Ammon's horn (tissue), 1 donor: ENCODE data around the gene CCDC74B.
"Not testable (repeated sequence)": the region's sequence is repeated elsewhere in the genome, so short reads cannot be mapped to it uniquely, and the experiment has no call there.

Experiments used
- DNase-seq: peaks from one replicate; pipeline ENCODE4 v3.0.0-alpha.2; 2016; ENCODE audit warnings: low spot score

Gene CCDC74B

DNA sequence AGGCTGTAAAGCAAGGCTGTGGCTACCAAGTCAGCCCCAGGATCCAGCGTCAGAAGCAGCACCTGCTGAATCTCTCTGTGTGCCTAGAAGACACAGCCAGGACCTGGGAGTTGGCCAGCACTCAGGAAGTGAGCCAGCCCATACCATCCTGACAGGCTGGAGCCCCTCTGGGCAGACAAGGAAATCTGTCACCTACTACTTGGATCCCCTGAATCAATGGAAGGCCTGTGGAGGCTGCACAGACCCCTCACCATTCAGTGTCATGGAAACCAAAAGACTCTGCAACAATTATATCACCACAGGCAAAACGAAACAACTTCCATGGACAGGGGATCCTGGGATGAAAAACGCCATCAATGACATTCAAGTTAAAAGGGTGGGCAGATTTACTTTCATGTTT, 21.7 kb upstream of the CCDC74B start:
- not testable (repeated sequence) for DNase-seq

DNA sequence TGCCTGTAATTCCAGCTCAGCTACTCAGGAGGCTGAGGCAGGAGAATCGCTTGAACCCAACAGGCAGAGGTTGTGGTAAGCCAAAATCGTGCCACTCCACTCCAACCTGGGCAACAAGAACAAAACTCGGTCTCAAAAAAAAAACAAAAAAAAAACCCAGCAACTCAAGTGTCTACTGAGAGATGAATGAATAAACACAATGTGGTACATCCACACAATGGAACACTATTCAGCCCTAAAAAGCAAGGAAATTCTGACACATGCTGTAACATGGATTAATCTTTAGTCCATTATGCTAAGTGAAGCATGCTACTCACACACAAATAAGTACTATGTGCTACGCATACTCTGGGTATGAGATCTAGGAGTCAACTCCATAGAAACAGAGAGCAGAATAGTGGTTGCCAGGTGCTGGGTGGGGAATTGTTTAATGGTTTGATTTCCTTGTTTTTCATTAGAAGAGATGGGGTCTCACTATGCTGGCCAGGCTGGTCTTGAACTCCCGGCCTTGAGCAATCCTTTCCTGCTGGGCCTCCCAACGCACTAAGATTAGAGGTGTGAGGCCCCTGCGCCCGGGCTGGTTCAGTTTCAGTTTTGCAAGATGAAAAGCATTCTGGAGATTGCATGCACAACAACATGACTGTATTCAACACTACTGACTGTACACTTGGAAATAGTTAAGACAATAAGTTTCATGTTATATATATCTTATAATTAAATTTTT, 20.5 kb upstream of the CCDC74B start:
- no peak for DNase-seq

DNA sequence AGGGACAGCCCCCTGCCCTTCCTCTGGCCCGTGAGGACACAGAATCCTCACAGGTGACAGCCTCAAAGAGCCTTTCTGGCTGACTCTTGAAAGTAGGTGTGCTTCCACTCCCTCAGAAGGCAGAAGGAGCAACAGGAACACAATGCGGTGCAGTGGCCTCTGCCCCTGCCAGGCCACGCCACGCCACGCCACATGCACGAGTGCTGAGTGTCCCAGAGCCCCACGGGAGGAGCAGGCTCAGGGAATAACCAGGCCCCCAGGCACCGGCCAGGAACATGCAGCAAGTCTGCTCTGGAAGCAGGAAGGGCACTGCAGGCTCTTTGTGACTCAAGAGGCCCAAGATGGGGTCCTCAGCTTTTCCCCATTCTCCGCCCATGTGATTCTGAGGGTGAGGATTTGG, 18.1 kb upstream of the CCDC74B start:
- DNase-seq: no peak

DNA sequence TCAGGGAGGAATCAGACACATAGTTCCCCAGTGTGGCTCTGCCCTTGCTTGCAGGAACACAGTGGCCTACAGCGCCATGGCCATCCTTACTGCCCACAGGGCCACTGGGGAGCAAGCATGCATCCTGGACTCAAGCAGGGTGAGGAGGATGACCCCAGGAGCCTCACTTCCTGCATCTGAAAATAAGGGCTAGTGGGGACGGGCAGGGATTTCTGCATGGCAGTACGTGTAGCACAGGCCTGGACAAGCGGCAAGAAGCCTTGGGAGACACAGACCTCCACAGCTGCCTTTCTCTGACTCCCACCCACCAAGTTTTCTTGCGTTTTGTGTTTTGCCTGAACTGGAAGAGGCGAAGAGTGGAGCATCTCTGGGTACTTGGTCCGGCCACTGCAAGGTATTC, 17.6 kb upstream of the CCDC74B start:
- not testable (repeated sequence) for DNase-seq

DNA sequence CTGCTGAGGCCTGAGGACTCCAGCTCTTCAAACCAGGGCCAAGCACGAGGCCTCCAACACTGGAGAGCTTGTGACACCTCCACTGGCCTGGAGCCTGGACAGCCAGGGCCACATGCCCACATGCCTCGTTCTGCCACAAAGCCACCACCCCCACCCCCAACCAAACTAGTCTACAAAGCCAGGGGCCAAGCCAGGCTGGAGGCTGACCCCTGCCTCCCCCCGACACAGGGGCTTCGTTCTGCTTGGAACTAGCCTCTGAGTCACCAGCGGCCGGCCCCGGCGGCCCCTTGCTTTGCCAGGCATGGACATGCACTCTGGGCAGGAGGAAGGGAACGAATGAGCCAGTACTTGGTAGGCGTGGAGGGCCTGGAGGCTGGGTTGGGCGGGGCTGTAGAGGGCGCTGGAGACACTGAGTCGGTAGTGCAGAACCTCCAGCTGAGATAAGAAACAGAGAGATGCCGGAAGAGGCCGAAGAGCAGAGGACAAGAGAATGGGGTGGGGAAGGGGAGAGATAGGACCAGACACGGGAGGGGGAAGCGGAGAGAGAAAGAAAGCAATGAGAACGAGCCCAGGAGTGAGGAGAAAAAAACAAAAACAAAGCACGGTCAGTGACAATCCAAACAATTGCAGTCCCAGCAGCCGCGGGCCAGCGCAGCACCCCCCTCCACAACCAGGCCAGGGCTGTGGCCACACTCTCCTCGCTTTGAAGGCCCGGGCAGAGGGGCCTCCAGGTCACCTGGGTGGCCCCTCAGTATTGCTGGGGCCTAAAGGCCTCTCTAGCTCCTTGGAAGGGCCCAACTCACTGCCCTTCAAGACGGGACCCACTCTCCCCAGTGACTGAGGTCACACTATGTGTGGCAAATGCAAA, 16.2 kb upstream of the CCDC74B start:
- not testable (repeated sequence) for DNase-seq

DNA sequence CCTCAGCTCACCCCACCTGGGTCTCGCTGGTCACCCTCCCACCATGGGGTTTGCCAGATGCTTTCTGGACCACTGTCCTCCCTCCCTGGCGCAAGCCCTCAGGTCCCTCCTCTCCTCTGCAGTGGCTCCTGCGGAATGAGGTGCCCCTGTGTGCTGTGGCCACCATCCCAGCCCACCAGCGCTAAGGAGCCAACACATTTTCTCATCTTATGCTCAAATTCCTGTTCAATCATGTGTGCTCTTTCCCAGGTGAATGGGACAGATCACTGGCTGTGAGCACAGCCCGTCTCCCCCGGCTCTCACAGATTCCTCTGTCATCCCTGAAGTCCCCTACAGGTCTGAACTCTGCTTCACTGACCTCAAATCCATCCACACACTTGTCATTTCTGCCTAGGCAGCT, 15.2 kb upstream of the CCDC74B start:
- DNase-seq: no peak

DNA sequence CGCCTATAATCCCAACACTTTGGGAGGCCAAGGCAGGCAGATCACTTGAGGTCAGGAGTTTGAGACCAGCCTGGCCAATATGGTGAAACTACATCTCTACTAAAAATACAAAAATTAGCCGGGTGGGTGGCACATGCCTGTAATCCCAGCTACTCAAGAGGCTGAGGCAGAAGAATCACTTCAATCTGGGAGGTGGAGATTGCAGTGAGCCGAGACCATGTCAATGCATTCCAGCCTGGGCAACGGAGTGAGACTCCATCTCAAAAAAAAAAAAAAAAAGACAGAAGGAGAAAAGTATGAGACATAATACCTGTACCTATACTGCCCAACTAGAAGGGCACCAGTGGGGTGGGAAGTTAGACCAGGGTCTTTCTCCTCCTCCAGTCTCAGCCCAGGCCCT, 14.5 kb upstream of the CCDC74B start:
- DNase-seq: not testable (repeated sequence)

DNA sequence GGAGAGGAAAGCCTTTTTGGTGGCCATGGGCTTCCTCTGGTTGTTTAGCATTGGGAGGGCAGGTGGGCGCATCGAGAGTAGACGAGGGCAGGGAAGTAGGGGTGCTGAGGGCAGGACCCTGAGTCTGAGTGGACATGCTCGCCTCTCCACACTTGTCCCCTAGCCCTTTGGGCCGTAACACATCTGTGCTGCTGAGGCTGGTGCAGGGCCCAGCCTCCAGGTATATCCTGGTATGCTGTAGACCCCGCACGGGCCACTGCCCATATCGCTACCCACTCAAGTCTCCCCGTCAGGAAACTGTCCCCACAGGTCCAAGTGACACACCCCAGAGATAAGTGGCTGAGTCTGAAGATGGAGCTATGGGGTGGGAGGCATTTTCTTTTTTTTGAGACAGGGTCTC, 13.7 kb upstream of the CCDC74B start:
- no peak for DNase-seq

DNA sequence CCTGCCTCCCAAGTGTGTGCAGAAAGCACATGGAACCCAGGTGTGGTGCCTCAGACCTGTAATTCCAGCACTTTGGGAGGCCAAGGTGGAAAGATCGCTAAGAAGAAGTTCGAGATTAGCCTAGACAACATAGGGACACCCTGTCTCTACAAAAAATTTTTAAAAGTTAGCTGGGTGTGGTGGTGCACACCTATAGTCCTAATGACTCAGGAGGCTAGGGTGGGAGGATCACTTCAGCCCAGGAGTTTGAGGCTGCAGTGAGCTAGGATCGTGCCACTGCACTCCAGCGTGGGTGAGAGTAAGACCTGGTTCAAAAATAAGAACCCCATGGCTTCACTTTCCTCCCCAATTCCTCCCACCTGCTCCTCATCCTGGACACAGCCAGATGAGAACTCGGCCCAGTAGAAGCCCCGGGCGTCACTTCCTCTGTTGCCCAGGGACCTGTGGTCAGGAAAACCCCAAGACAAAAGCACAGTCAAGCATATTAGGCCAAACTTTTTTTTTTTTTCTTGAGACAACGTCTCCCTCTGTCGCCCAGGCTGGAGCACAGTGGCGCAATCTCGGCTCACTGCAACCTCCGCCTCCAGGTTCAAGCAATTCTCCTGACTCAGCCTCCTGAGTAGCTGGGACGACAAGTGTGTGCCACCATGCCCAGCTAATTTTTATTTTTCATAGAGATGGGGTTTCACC, 13.1 kb upstream of the CCDC74B start:
- not testable (repeated sequence) for DNase-seq

DNA sequence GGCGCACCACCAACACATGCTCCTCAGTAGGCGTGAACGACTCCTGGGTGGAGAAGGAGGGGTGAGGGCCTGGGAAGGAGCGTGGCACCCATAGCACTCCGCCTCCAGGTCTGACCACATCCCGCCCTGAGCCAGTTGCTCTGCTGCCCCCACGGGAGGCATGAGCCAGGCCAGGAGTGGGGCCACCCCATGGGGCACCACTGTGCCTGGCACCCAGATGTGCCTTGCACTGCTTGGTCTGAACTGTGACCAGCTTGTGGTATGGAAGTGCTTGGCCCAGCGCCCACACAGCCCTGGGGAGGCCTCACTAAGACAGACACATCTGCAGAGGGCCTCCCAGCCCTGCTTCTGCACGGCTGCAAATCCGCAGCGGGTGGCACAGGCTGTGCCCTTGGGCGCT, 12.4 kb upstream of the CCDC74B start:
- DNase-seq: not testable (repeated sequence)

DNA sequence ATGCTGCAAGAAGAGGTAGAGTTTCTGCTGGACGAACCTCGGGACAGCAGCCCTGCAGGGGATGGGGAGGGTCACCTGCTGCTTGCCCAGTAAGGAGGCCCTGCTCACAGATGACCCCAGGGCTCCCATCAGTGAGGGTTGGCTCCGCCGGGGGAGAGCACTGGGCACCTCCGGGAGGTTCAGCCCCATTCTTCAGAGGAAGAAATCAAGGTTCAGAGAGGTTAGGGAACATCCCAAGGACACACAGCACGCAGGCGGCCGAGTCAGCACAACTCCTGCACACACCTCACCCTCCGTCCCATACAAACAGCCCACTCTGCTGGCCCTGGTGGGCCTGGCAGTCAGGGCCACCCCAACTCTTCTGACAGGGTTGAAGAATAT, 11.7 kb upstream of the CCDC74B start:
- no peak for DNase-seq

DNA sequence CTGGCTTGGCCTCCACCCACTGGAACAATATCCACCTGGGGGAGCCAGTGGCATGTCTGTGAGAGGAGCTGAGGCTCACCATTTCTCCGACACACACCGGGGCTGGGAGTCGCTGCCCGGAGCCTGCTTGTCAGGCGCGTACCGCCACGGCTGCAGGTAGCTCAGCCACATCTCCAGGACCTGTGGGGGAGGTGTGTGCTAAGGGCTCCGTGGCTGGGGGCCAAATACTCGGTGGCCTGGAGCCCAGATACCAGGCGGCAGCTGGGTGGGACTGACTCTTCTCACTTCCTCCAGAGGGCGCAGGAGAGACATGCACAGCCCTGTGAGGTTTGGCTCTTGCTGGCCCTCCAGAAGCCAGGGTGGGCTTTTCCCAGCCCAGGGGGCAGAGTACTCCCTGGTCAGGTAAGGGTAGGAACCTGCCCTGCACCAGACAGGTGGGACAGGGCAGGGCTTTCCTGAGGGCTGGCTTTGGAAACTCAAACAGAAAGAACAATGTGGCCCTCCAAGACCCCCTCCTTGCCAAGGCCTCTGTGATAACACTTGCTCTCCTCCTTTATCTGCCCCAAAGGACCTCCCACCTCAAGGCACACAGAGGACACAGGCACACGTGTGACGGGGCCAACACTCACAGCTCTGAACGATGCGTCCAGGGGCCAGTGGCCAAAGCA, 11.2 kb upstream of the CCDC74B start:
- peak; percentile 73 for DNase-seq

DNA sequence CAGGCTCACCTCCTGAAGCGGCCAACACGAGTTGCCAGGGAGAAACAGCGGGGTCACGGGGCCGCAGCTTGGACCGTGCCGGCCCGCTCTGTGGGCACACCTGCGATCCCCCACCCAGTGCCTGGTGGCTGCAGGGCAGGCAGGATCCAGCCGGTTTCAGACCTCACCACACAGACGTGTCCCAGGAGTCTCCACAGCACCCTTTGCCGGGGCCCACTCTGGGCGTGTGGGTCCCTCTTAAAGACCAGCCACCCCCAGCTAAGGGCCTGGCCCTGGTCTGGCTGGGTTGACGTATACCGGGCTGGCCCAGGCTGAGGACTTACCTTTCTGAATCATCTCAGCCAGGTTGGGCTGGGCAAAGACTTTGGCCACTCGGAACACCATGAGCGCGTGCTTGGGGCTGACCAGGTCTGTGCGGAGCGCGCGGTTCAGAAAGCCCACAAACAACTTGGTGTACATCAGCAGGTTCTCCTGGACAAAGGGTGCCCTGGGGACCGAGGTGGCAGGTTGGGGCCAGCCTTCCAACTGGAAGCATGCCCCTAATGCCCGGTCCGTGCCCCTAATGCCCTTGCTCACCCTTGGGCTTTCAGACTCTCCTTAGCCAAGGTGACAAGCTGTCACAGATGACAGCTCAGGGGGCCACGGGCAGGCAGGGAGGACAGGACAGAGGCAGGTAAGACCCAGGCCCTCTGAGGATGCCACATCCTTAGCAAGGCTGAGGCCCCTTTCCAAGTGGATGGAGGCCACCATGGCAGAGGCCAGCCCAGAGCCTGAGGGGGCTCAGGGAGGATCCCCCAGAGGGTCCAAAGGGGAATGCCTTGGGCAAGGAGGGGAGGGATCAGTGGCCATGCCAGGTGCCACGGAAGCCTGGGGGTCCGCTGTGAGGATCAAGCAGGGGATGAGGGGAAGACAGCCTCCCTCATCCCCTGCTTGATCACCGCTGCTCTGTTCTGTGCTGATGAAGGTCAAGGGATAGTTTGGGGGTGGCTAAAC, 10.2 kb upstream of the CCDC74B start:
- no peak for DNase-seq

DNA sequence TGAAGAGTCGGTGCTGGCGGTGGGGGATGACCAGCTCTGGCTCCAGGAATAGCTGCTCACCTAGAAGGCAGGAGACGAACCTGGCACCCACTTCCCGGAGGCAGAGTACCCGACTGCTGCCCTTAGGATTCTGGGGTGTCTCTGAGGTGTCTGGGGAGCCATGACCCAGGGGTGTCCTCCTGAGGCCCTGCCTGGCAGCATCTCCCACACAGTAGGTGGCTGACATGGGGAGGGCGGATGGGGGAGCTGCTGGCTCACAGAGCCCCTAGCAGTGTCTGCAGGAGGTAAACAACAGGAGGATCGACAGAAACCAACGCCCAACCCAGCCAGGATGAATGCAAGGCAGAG, 9.5 kb upstream of the CCDC74B start:
- not testable (repeated sequence) for DNase-seq

DNA sequence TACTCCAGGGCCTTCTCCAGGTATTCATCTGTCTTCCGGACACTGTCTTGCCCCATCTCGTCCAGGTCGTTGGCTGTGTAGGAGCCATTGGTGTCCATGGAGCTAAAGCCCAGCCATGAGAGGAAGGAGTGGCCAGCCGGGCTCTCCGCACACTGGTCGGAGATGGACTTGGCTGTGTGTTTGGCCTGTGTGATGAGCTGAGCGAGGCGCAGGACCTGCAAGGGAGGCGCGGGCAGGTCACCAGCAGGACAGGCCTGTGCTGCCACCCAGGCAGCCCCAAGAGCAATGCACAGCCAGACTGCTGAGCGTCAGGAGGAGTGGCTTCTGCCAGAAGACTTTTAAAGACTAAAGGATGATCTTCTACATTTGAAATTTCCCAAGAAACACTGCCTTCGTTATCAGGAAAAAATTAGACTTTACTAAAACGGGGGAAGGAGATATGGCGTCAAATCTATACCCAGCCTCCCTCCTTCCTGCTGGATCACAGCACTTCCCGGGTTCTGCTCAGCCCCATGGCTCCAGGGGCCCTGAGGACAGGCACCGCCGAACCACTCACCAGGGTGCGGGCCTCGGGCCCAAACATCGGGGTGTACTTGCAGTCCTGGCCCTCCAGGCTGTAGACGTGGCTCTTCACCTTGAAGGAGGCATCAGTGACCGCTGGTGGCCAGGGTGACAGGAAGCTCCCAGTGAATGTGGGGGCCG, 9.0 kb upstream of the CCDC74B start:
- DNase-seq: not testable (repeated sequence)

DNA sequence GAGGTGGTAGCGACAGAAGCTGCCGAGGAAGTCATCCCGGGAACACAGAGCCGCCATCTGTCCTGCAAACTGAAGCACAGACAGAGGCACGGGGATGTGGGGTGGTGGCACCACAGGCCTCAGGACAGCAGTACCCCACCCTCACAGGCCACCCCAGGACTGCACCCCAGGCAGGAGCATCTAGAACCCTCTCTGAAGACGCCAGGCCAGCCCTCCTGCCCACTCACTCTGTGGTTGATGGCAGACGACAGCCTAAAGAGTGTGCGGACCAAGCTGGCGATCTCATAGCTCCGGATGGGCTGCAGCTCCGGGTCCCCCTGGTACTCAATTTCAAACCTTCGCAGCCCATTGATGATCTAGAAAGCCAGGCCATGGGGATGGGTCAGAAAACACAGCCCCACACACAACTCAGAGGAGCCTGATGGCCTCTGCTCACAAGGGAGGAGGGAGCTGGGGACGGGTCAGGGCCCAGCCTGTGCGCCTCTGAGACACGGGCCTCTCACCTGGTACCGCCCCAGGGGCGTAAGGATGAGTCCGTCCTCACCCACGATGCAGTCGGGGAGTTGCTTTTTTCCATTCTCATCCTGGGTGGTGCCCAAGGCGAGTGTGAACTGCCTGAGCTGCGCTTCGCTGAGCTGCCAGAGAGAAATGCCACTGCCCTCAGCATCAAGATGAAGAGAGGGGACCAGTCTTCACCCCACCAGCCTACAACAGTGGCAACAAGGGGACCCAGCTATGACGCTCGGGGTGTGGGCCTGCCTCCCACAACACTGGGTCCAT, 8.1 kb upstream of the CCDC74B start:
- DNase-seq: no peak

DNA sequence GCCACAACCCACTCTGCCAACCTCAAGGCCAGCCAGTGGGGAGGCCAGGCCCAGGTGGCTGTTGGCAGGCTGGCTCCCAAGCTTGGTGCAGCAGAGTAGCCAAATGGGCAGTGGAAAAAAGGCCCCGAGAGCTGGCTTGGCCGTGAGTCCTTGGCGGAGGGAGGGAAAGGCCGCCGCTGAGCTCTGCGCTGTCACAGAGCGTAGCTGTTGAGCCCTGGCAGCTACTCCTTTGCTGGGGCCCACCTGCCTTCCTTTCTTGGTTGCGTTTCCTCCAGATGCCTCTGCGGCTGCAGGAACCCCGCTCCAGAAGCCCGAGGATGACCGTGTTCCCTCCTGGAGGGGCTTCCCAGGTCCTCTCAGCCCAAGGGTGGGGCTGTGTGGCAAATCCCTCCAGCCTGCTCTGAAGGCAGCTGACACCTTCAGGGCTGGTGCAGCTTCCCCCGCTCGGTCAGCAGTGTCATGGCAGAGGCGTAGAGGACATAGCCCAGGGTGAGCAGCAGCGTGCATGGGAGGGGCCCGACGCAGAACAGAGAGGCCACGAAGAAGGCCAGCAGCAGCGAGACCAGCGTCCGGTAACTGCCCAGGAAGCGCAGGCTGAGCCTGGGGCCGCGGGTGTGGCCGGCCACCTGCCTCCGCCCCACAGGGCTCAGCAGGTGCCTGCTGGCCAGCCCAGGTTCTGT, 7.4 kb upstream of the CCDC74B start:
- DNase-seq: peak; percentile 16

DNA sequence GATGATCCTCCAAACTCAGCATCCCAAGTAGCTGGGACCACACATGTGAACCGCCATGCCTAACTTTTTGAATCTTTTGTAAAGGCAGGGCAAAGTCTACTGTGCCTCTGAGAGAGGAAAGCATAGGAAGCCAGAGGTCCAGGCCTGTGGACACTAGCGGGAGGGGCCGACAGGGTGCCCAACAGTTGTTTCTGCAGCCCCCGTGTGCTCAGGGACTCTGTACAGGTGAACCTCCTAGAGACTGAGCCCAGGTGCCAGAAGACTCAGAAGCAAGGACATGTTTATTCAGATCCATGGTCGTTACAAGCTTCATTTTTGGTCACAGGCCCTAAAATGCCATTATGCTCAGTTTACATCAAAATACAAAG, 6.2 kb upstream of the CCDC74B start:
- DNase-seq: not testable (repeated sequence)
